GM19397 (cell line): ENCODE data around the gene NLGN1.
"Not testable (repeated sequence)": the region's sequence is repeated elsewhere in the genome, so short reads cannot be mapped to it uniquely, and the experiment has no call there.

Experiments
- ATAC-seq: cut with Tn5 transposase; IDR thresholded peaks from one replicate; pipeline ENCODE4 v1.9.1; 2021; ENCODE audit warnings: mild to moderate bottlenecking, moderate library complexity; ENCODE audit not compliant: unreplicated experiment

Gene NLGN1

DNA sequence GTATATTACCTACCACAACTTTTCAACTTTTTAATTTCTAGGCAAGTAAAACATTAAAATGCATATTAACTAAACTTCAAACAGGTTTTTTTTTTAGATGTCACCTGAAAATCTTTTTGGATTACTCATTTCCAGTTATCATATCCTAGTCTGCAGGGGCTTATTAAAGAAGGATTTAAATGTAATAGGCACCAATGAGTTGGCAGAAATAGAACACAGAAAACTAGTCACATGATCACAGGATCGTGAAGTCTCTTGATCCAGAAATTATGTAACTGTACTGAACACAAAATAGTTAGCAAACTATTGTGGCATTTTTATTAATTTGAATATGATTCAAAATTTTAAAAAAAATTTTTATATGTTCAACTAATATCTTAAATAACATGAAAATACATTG, 807.2 kb downstream of the NLGN1 start:
- ATAC-seq: no peak

DNA sequence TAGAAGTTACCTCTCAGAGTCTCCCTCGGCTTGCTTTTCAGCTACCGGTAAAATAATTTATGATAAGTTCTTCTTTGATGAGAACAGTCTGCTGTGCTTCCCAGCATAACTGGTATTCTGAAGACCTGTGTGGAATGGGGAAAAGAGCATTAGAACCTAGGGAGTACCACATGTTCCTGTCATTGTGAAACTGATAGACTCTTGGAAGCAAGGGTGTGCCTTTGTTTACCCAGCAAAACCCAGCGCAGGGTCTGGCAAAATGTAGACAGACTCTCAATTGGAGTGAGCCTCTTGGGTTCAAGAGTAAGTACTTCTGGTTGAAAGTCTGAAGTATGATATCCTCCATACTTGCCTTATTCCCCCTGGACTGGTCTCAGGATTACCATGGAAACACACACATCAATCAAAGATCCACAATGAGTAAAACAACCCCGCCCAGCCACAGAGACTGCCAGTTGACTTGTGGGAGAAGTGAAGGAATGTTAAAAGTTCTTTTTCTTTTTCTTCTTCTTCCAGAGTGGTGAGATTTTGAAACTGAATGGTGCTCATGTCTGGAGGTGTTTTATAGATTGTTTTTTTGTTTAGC, 809.2 kb downstream of the NLGN1 start:
- no peak for ATAC-seq

DNA sequence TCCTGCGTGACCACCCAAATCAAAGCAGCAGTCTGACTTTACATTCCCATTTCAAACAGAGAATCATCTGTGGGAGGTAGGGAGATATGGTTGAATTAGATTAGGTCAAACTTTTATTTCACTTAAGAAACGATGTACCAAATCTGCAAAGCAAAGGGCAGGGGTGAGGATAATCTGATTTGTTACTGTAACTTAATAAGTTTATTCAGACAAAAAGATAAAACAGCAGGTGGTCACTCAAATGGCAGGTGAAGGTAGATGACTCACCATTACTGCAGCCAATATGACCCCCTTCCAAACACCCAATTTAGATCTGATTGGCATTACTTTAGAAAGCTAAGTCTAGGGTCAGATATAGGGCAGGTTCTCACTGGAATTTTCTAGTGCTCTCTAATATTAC, 810.6 kb downstream of the NLGN1 start:
- ATAC-seq: no peak

DNA sequence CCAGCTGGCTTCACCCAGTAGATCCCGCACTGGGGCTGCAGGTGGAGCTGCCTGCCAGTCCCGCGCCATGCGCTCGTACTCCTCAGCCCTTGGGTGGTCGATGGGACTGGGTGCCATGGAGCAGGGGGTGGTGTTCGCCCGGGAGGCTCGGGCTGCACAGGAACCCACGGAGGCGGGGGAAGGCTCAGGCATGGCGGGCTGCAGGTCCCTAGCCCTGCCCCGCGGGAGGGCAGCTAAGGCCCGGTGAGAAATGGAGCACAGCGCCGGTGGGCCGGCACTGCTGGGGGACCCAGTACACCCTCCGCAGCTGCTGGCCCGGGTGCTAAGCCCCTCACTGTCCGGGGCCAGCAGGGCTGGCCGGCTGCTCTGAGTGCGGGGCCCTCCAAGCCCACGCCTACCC, 814.4 kb downstream of the NLGN1 start:
- not testable (repeated sequence) for ATAC-seq

DNA sequence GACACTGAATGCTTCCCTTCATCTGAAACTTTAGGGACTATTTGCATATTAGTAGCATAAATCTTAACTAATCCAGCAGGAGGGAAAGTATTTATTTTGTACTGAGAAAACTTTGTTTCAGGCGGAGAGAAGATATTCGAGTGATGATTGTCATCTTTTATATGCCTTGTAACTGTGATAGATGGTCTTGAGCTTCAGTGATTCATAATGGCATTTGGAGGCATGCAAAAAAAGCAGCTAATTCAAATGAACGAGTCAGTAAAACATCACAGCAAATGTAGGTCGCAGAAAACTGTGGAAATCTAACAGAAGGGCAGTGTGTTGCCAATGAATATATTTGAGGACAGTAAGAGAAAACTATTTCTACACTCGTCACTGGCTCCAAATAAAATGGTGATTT, 817.9 kb downstream of the NLGN1 start:
- ATAC-seq: no peak

DNA sequence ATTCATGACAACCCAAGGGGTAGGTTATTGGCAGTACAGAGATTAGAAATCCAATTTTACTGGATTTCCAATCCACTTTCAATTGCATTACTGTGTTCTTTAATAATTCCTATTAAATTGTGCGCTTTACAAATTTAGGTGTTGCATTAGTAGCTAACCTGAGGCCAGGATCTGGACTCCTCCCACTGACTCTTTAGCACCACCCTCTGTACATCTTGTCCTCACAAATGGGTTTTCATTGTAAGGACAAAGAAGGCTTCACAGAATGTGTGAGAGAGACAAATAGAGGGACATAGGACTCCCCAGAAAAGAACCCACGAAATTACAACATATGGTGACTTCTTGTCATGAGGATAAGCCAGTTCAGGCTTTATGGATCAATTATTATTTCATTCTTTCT, 818.5 kb downstream of the NLGN1 start:
- no peak for ATAC-seq

DNA sequence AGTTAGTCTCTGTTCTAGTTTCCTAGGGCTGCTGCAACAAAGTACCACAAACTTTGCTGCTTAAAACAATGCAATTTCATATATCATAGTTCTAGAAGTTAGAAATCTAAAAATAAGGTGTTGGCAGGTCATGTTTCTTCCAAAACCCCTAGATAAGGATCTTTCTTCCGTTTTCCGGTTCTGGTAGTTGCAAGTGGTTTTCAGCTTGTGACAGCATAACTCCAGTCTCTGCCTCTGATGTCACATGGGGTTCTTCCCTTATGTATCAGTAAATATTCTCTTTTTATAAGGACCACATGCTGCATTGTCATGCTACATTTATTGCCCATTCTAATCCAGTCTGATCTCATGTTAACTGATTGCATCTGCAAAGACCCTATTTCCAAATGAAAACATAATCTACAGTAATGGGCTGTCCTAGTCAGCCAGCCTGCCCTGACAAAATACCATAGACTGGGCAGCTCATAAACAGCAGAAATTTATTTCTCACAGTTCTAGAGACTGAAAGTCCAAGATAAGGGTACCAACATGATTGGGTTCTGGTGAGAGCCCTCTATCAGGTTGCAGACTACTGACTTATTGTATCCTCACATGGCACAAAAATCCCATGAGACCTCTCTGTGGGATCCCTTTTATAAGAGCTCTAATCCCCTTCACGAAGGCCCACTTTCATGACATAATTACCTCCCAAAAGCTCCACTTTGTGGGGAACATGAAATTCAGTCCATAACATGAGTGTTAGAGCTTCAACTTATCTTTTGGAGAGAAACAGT, 819.6 kb downstream of the NLGN1 start:
- no peak for ATAC-seq

DNA sequence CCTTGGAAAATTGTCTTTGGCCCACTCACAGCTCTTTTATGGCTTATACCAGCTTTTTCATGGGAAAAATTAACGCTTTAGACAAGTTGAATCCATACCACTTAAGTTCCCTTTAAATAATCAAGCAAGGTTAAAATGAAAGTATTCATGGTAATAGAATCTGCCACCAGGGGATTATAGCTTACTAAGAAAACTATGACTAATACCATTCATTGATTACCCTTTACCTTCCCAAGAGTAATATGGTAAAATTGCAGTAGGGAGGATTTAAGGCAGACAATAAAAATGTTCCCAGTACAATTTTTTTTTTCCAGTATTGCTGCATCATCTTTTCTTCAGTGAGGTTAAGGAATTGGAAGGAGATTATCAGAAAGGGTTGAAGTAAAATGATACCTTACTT, 820.5 kb downstream of the NLGN1 start:
- no peak for ATAC-seq

DNA sequence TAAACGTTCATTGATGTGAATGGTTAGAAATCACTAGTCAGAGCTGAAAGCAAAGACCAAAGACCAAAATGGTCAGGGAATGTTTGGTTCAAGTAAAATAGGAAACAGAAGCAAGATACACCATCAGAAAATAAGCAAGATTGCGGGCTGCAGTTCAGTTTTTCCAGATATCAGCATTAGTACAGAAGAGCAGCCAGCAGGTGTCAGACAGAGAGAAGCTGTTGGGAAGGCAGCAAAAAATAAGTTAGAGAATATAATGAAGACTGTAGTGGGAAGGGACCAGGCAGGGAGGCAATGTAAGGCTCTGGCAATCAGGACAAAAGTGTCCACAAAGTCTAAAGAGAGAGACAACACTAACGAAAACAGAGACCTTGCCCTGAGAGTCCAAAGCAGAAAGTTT, 822.2 kb downstream of the NLGN1 start:
- ATAC-seq: no peak

DNA sequence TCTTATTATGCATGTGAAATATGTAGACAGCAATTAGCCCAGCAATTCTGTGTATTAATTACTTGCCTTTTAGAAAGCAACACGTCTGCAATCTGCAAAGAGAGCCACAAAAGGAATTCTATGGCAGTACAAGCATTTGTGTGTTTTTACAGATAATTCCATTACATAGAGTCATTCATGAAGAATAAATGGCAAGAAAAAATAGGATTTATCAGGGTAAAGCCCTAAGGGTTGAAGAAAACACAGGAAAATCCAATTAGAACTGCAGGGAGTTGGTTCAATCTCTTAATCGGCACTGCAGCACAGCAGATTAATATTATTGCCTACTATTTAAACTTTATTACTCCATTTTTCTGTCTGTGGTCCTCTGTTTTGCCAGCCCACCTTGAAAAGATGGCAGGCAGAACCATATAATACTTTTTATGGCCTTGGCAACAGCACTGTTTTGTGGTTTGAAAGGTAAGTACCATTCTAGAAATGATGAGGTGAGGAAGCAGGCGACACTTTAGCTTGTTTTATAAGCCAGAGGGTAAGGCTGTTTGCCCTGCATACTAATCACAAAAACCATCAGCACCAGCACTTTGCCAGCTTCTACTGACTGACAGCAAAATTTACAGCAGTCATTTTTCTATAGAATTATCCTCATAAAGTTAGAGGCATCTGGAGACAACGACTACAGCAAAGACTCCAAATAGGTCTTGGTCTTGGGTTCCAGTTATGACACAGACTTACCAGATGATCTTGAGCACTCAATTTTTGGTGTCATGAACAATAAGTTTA, 823.4 kb downstream of the NLGN1 start:
- ATAC-seq: no peak

DNA sequence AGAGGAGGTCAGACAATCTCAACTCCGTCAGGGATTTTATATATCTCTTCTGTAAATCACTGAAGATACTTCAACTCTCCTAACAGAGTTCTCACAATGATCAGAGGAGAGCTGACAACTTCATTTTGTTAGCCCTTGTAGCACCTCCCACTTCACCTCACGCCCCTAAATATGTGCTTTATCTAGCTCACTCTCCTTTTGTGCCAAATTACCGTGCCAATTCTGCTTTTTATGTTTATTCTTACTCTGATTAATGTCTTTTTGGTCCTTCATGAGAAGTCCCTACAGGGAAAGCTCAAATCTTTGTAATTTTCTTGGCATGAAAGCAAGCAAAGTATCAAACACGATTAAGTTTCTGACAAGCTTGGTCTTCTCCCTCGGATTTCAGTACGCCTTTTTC, 825.5 kb downstream of the NLGN1 start:
- ATAC-seq: no peak

DNA sequence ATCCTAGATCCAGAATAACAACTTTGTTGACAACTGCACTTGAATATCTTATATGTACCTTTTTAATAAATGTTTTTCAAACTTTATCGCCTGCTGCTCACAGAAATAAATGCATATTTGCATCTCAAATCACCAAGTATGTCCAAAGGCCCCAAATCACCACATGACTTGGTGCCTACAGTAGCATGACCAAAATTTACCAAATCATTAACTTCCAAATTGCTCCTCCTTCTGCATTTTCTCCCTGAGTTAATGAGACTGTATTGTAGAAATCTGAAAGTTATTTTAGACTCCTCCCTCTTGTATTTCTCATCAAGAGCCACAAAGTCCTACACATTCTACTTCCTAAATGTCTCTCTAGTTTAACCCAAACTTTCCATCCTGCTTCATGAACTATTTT, 826.1 kb downstream of the NLGN1 start:
- ATAC-seq: no peak

DNA sequence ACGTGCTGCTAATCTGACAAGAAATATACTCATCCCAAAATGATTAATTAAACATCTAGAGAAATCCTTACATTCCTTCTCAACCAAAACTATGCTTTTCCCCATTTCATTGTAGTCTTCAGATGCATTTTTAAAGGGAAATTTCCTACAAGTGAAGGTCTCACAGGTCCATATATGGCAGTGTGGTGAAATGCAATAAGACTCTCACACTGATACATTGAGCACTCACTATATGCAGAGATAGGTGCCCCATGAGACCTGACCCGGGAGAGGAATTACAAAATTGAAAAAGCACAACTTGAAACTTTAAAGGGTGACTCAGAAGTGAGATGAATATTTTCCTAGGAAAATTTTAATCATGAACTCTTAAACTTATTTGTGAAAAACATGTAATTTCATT, 832.4 kb downstream of the NLGN1 start:
- no peak for ATAC-seq

DNA sequence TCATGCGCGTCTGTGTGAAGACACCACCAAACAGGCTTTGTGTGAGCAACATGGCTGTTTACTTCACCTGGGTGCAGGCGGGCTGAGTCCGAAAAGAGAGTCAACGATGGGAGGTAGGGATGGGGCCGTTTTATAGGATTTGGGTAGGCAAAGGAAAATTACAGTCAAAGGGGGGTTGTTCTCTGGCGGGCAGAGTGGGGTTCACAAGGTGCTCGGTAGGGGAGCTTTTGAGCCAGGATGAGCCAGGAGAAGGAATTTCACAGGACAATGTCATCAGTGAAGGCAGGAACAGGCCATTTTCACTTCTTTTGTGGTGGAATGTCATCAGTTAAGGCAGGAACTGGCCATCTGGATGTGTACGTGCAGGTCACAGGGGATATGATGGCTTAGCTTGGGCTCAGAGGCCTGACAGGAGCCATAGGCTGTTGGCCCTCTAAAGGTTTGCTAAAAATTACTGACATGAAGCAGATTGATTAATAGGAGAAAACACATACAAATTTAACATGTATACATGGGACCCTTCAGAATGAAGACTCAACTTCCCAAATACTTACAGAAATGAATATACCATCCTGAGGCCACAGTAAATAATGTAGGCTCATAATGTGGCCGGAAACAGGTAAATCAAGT, 834.6 kb downstream of the NLGN1 start:
- not testable (repeated sequence) for ATAC-seq

DNA sequence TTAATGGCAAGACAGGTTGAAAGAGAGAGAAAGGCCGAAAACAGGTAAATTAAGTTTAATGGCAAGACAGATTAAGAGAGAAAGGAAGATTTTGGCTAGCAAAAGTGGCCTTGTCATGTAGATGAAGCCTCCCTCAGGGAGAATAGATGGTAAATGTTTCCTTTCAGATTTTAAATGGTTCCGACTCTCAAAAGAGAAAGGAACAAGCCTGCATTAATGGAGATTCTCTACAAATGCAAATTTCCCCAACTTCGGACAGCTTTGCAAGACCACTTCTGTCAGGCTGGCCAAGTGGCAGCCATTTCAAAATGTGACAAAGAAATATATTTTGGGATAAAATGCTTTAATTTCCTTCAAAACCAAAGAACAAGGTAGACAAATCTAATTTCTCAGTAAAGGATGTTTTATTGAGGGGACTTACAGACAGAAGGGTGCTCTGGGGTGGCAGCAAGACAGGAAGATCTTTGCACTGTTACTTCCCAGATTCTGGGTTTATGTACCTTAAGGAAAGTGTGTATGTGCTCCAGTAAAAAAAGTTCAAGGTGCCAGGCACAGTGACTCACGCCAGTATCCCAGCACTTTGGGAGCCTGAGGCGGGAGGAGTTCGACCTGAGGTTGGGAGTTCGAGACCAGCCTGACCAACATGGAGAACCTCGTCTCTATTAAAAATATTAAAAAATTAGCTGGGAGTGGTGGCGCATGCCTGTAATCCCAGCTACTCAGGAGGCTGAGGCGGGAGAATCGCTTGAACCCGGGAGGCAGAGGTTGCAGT, 835.3 kb downstream of the NLGN1 start:
- ATAC-seq: no peak

DNA sequence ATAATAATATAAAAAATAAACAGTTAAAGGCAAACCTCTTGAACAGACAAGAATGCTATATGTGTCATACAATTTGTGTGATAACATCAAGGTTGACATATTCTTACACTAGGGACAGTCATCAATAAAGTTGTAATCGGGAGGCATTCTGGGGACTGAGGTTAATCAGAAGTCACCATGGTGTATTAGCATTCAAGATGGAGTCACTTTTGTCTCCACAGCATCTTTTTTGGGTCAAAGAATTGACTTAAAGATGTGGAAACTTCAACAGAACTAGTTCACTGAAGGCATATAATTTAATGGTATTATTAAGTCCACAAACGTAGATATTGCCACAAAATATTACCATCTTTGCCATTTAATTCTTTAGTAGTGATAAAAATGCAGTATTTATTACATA, 836.0 kb downstream of the NLGN1 start:
- no peak for ATAC-seq

DNA sequence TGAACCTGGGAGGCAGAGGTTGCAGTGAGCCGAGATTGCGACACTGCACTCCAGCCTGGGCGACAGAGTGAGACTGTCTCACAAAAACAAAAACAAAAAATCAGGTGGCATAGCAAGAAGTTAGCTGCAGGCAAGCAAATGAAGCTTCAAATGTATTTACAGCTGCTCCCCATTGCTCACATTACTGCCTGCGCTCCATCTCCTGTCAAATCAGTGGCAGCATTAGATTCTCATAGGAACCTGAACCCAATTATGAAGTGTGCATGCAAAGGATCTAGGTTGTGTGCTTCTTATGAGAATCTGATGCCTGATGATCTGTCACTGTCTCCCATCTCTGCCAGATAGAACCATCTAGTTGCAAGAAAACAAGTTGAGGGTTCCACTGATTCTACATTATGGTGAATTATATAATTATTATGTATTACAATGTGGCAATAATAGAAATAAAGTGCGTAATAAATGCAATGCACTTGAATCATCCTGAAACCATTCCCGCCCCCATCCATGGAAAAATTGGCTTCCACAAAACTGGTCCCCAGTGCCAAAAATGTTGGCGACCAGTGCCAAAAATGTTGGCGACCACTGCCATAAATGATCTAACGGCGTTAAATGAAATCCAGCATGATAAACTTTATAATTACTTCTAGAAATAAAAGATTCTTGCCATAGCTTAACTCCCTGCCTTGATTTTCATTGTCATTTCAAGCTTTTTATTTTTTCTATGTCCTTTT, 844.9 kb downstream of the NLGN1 start:
- no peak for ATAC-seq

DNA sequence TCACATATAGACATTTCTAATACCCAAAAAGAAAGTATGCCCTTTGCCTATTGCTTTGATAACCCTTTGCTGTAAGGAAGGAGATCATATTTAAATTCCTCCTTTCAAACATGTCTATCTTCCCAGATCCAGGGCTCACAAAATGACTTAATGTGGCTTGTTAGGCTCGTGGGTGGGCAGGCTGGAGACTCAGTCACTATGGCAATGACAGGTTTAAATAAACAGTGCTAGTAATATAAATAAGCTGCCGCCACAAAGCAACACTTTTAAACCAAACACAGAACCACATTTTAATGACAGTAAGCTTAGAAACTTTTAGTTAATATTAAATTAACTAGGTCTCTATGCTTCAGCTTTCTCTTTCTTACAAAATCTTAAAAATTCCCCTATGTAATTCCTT, 845.6 kb downstream of the NLGN1 start:
- ATAC-seq: no peak

DNA sequence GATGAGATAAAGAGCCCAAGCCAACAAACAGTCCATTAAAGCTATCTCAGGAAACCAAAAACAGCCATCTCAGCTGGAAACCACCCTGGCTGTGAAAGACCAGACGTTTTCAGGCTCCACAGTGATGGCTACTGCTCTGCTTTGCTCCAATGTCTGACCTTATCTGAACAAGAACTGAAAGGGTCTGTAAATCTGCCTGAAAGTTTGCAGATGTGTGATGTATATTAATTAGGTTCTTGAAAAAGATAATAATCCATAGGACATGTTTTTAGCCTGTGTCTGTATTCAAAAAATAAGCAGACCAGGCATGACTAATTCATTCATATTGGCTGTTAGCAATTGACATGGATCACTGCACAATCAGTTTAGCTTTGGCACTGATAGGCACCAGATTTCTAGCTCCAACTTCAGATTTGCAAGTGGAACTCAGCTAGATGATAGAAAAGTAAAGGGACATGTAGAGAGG, 850.2 kb downstream of the NLGN1 start:
- no peak for ATAC-seq

DNA sequence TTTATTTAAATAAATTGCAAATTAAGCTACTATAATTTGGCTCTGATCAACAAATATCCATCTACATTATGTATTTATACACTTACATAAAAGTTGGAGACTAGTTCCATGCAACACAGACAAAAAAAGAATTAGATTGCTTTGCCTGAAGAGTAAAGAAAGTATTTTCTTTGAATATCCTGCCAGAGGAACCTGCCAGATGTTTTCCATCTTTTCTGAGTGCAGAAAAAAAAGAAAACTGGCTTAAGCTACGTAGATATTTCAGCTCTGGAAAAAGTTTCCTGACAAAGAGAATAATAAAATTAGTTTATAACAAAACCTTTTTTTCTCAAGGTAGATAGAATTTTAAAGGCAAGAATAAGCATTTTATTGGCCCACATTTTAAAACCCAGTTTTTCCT, 854.1 kb downstream of the NLGN1 start:
- ATAC-seq: no peak
